Endothelial cell of umbilical vein (primary cell): Measurements from ENCODE around the gene CTBP1. TPM values are rescaled to one million over a fixed set of nuclear protein-coding genes. Genes with fewer than 3 reads are reported as not detected.

Experiments used
- BruUV-seq: library from RNA; stranded (reverse); fragments of 400-500 nt; replicated peaks from 2 replicates; lab custom pipeline; 2021; lab: Mats Ljungman, UMichigan
- CTCF ChIA-PET: fragments of 300-600, 350-600 bp; sonication (Branson Sonifier 250); formaldehyde crosslinking; loops from one replicate; lab custom pipeline; 2021; ENCODE audit warnings: antibody characterized with exemption, inconsistent platforms; lab: Charles Lee
- POLR2A ChIA-PET: fragments of 300-600, 350-600 bp; sonication (Branson Sonifier 250); formaldehyde crosslinking; loops from one replicate; lab custom pipeline; 2021; ENCODE audit warnings: antibody characterized with exemption, inconsistent platforms; lab: Charles Lee
- DNase-seq: peaks from one replicate; pipeline ENCODE4 v3.0.0-alpha.2; 2011; ENCODE audit warnings: low read depth, low spot score
- FAIRE-seq: peaks from 2 replicates; lab custom pipeline; 2011; peaks lifted over from hg19 to GRCh38; lab: Jason Lieb, UNC
- H2AFZ ChIP-seq: 2 replicates; pipeline ENCODE4 v1.6.0; 2012; ENCODE audit warnings: low read depth, low read length, control low read depth, inconsistent platforms
- H3K27ac ChIP-seq: 2 replicates; pipeline ENCODE4 v1.5.1; 2011; ENCODE audit warnings: low read depth, mild to moderate bottlenecking, control low read depth, low read length, moderate library complexity; ENCODE audit not compliant: insufficient read depth
- H3K27me3 ChIP-seq, 2 experiments: 2 replicates each; pipeline versions ENCODE4 v1.6.0 to v1.6.1; 2011; ENCODE audit warnings: low read length in 2 of 2, mixed read lengths in 1 of 2; ENCODE audit not compliant: control insufficient read depth in 2 of 2, insufficient read depth in 2 of 2
- H3K36me3 ChIP-seq, 2 experiments: 2 replicates in 1 of 2; 3 replicates in 1 of 2; pipeline ENCODE4 v1.5.1; 2011; ENCODE audit warnings: low read length in 2 of 2, mild to moderate bottlenecking in 1 of 2, moderate library complexity in 1 of 2; ENCODE audit not compliant: control insufficient read depth in 2 of 2, insufficient read depth in 2 of 2; ENCODE audit errors: extremely low read depth in 1 of 2
- H3K4me1 ChIP-seq: 3 replicates; pipeline ENCODE4 v1.5.1; 2011; ENCODE audit warnings: mild to moderate bottlenecking, low read length; ENCODE audit not compliant: control insufficient read depth, insufficient read depth; ENCODE audit errors: extremely low read depth
- H3K4me2 ChIP-seq: 2 replicates; pipeline ENCODE4 v1.6.1; 2011; ENCODE audit warnings: low read length, control low read depth, mixed read lengths; ENCODE audit not compliant: insufficient read depth
- H3K4me3 ChIP-seq, 3 experiments: fragments of 200-600 bp in 1 of 3; sonication (generic), shearing (Covaris generic) in 1 of 3; replicated peaks in 1 of 3; 2 replicates each; pipeline ENCODE4 v1.5.1; 2011 to 2016; ENCODE audit warnings: control low read depth in 3 of 3, low read length in 3 of 3, mild to moderate bottlenecking in 2 of 3, inconsistent platforms in 1 of 3, low read depth in 1 of 3, moderate library complexity in 1 of 3; ENCODE audit not compliant: insufficient read depth in 1 of 3
- H3K79me2 ChIP-seq: 2 replicates; pipeline ENCODE4 v1.6.0; 2012; ENCODE audit warnings: low read length, inconsistent platforms; ENCODE audit not compliant: control insufficient read depth, insufficient read depth
- H3K9ac ChIP-seq: replicated peaks from 2 replicates; pipeline ENCODE3; 2011; ENCODE audit warnings: low read length, control low read depth; ENCODE audit not compliant: insufficient read depth; ENCODE audit errors: extremely low read depth
- H3K9me1 ChIP-seq: replicated peaks from 3 replicates; pipeline ENCODE4 v1.6.0; 2011; ENCODE audit warnings: mild to moderate bottlenecking, low read length; ENCODE audit not compliant: control insufficient read depth, insufficient read depth; ENCODE audit errors: extremely low read depth
- H3K9me3 ChIP-seq: replicated peaks from 2 replicates; pipeline ENCODE4 v1.5.1; 2012; ENCODE audit warnings: low read length, inconsistent platforms; ENCODE audit not compliant: control insufficient read depth, insufficient read depth
- H4K20me1 ChIP-seq: replicated peaks from 2 replicates; pipeline ENCODE3; 2011; ENCODE audit warnings: mild to moderate bottlenecking, low read length; ENCODE audit not compliant: control insufficient read depth, insufficient read depth; ENCODE audit errors: extremely low read depth
- EZH2 ChIP-seq: IDR thresholded peaks from 2 replicates; pipeline ENCODE4 v1.6.1; 2012; ENCODE audit warnings: borderline replicate concordance, low read depth, mild to moderate bottlenecking, moderate library complexity, low read length, inconsistent platforms; ENCODE audit not compliant: severe bottlenecking
- FOS ChIP-seq: IDR thresholded peaks from 2 replicates; pipeline ENCODE4 v1.6.1; 2011; ENCODE audit warnings: mild to moderate bottlenecking, low read length, moderate library complexity, borderline replicate concordance; ENCODE audit not compliant: insufficient read depth
- GATA2 ChIP-seq: IDR thresholded peaks from 2 replicates; pipeline ENCODE4 v1.7.0; 2011; ENCODE audit warnings: low read depth, mild to moderate bottlenecking, moderate library complexity, mixed read lengths, low read length; ENCODE audit not compliant: insufficient read length, insufficient read depth
- JUN ChIP-seq: IDR thresholded peaks from 2 replicates; pipeline ENCODE4 v1.6.1; 2011; ENCODE audit warnings: borderline replicate concordance, low read depth; ENCODE audit not compliant: insufficient read length, insufficient read depth
- MYC ChIP-seq: IDR thresholded peaks from one replicate; pipeline ENCODE4 v1.6.1; 2011; ENCODE audit warnings: mild to moderate bottlenecking, low read depth, low read length
- POLR2A ChIP-seq: IDR thresholded peaks from 2 replicates; pipeline ENCODE4 v1.6.1; 2012; ENCODE audit warnings: low read depth, mild to moderate bottlenecking, control low read depth, low read length
- POLR2AphosphoS5 ChIP-seq: IDR thresholded peaks from 2 replicates; pipeline ENCODE4 v1.6.1; 2012; ENCODE audit warnings: low read depth, mild to moderate bottlenecking, control low read depth, low read length, moderate library complexity; ENCODE audit not compliant: insufficient read depth
- dilution Hi-C: fragments of 300-500 bp; cut with MboI; formaldehyde crosslinking; loops from one replicate; pipeline ENCODE4 v1.15.0; 2019; ENCODE audit warnings: low sequenced_read_pairs; ENCODE audit not compliant: extremely low pct_ligation_motif_present
- intact Hi-C: fragments of 100-400 bp; cut with micrococcal nuclease; formaldehyde crosslinking; loops from one replicate; pipeline ENCODE4 v1.10.0; 2022
- polyA plus RNA-seq, 4 experiments: library from polyadenylated mRNA; depleted of rRNA in 3 of 4; stranded (reverse) in 3 of 4; unstranded in 1 of 4; fragments of >200 nt; gene quantifications; 2 replicates each; pipeline versions ENCODE4 v1.2.1 to v1.2.3, GENCODE V29; 2011 to 2012; ENCODE audit warnings: missing spikeins in 1 of 4
- total RNA-seq: library from RNA; stranded (reverse); gene quantifications from 2 replicates; pipeline ENCODE4 v1.2.3, GENCODE V29; 2021
- TF ChIP-seq, protein P1 (sequence below), 2 donors: IDR thresholded peaks; 1 replicate in 1 of 2; 2 replicates in 1 of 2; pipeline ENCODE4 v1.5.1; 2011; ENCODE audit warnings: low read length in 2 of 2, mild to moderate bottlenecking in 2 of 2, moderate library complexity in 2 of 2, control low read depth in 1 of 2, inconsistent platforms in 1 of 2, low read depth in 1 of 2; ENCODE audit not compliant: insufficient read depth in 1 of 2; ENCODE audit errors: extremely low read depth in 1 of 2
- TF ChIP-seq, protein P2 (sequence below): IDR thresholded peaks from 2 replicates; pipeline ENCODE4 v1.6.1; 2011; ENCODE audit not compliant: insufficient read depth, insufficient read length

CTBP1 gene
- total and polyA plus RNA-seq, 2 donors (not counting 3 experiments of a cell fraction or from before 2014, with no cell fraction given), result 165 to 167 TPM

DNA sequence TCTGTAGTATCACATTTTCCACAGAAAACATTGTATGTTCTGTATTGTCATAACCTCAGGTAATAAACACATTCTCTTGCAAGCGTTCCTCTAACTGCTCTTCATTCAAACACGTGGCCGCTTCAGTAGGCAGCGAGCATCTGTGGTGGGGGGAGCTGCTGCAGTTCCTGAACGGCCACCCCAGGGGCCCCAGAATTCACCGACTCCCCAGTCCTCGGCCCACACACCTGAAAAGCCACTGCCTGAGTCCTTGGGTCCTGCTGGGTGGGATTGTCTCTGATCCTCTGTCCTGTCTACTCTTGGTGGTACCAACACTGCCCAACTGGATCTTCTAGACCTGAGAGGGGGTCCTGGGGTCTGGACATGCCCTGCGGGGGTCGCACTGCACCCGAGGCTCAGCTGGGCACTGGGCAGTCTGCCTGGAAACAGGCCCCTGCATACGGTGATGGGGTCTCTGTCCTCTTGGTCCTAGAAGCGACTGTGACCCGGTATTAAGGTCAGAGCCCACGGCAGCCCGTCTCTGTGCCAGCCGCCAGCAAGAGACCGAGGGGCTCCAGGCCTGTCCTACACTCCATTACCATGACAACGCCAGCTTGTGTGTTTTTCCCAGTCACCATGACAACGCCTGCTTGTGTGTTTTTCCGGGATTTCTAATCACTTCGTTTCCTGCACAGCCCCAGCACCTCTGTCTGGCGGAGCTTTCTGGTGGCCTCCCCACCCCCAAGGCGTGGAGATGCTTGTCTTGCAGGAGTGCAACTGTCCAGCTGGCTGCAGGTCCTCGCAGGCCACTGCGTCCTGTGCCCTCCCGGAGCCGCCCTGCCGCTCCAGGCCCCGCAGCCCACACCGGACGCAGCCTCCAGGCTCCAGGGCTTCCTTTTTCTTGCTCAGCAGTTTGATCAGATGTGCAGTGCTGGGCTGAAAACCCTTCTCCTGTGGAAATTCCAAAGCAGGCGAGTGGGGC is 16.0 kb downstream of the CTBP1 start:
- ChIA-PET CTCF (interaction anchor here (0.7 to 1.8 kb wide), 7 partner anchors 11 to 189 kb away, joined by 3 to 9 read pairs (median 5); no protein-coding TSS in a partner anchor), POLR2A (interaction anchor here (1.7 kb wide), 1 partner anchor 16 kb away, joined by 4 read pairs; the partner anchor contains the start of gene CTBP1)
- no peak for TF ChIP-seq JUN
- TF ChIP-seq MYC, result no peak
- TF ChIP-seq, protein P1, sequence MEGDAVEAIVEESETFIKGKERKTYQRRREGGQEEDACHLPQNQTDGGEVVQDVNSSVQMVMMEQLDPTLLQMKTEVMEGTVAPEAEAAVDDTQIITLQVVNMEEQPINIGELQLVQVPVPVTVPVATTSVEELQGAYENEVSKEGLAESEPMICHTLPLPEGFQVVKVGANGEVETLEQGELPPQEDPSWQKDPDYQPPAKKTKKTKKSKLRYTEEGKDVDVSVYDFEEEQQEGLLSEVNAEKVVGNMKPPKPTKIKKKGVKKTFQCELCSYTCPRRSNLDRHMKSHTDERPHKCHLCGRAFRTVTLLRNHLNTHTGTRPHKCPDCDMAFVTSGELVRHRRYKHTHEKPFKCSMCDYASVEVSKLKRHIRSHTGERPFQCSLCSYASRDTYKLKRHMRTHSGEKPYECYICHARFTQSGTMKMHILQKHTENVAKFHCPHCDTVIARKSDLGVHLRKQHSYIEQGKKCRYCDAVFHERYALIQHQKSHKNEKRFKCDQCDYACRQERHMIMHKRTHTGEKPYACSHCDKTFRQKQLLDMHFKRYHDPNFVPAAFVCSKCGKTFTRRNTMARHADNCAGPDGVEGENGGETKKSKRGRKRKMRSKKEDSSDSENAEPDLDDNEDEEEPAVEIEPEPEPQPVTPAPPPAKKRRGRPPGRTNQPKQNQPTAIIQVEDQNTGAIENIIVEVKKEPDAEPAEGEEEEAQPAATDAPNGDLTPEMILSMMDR (IDR thresholded peaks at IDR 0.05; ENCODE audit: extremely low read depth in 1 of 2, insufficient read depth in 1 of 2, low read depth in 1 of 2, low read length in 2 of 2), result no peak
- no peak for TF ChIP-seq GATA2
- TF ChIP-seq EZH2, result no peak
- TF ChIP-seq POLR2A, result no peak
- TF ChIP-seq POLR2AphosphoS5, result peak; percentile 42
- TF ChIP-seq, protein P2, sequence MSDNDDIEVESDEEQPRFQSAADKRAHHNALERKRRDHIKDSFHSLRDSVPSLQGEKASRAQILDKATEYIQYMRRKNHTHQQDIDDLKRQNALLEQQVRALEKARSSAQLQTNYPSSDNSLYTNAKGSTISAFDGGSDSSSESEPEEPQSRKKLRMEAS, result peak; percentile 25
- no peak for TF ChIP-seq FOS
- H3K9me1 ChIP-seq, result no peaks in the 10 kb centered on the region
- H3K79me2 ChIP-seq, result peaks cover 8% of the 10 kb centered on the region
- H3K36me3 ChIP-seq, result peaks cover 3 to 46% of the 10 kb centered on the region in 2 experiments
- no peaks in the 10 kb centered on the region for H3K9me3 ChIP-seq
- H3K9ac ChIP-seq, result peak overlapping the region; percentile 32
- intact Hi-C loops (loop anchor here (1.0 kb wide), 1 partner anchor 15 kb away; no protein-coding TSS in a partner anchor), dilution Hi-C loops (no loop called here)
- H3K27ac ChIP-seq, result peak overlapping the region; percentile 84
- FAIRE-seq (peak; percentile 92), DNase-seq (peak; percentile 92)
- H3K4me2 ChIP-seq, result no peak overlapping the region
- peaks cover 22% of the 10 kb centered on the region for H3K4me1 ChIP-seq
- H3K27me3 ChIP-seq, result no peaks in the 10 kb centered on the region
- no TSS peak for BruUV-seq
- H3K4me3 ChIP-seq, result no peak overlapping the region
- no peaks in the 10 kb centered on the region for H4K20me1 ChIP-seq
- H2AFZ ChIP-seq, result no peak overlapping the region
